8988T (cell line): ENCODE measurements around the gene CCNI.

Experiments
- DNase-seq: peaks from one replicate; pipeline ENCODE4 v3.0.0; 2011

The CCNI gene

GRCh38 chr4:76998251-76998901, 77.4 kb downstream of the CCNI start:
- no peak for DNase-seq

GRCh38 chr4:76997532-76997931, 78.3 kb downstream of the CCNI start:
- DNase-seq = no peak
